KMS-11 (cell line): Measurements from ENCODE around the gene FAM117A.

ENCODE experiments used
- H2AFZ ChIP-seq: fragments of 200-600 bp; sonication (generic); 2 replicates; pipeline ENCODE4 v1.6.1; 2016; ENCODE audit warnings: antibody characterized with exemption, mixed run types, low read depth
- H3K27ac ChIP-seq: fragments of 200-600 bp; sonication (generic); 2 replicates; pipeline ENCODE4 v1.6.1; 2016; ENCODE audit warnings: mild to moderate bottlenecking, mixed run types
- H3K27me3 ChIP-seq: fragments of 200-600 bp; sonication (generic); 2 replicates; pipeline ENCODE4 v1.6.1; 2017; ENCODE audit warnings: mild to moderate bottlenecking, low read depth, mixed run types, moderate library complexity; ENCODE audit not compliant: insufficient read depth
- H3K36me3 ChIP-seq: fragments of 200-600 bp; sonication (generic); 2 replicates; pipeline ENCODE4 v1.6.1; 2017; ENCODE audit warnings: mild to moderate bottlenecking, mixed run types; ENCODE audit not compliant: insufficient read depth
- H3K4me1 ChIP-seq: fragments of 200-600 bp; sonication (generic); 2 replicates; pipeline ENCODE4 v1.6.1; 2016; ENCODE audit warnings: mild to moderate bottlenecking, low read depth, mixed run types; ENCODE audit not compliant: poor library complexity, severe bottlenecking
- H3K4me2 ChIP-seq: fragments of 200-600 bp; sonication (generic); 2 replicates; pipeline ENCODE4 v1.7.0; 2016; ENCODE audit warnings: mild to moderate bottlenecking, mixed run types
- H3K4me3 ChIP-seq: fragments of 200-600 bp; sonication (generic); IDR thresholded peaks from 2 replicates; pipeline ENCODE4 v1.6.1; 2017; ENCODE audit warnings: low read depth, low read length, mixed read lengths; ENCODE audit not compliant: insufficient read depth
- H3K79me2 ChIP-seq: fragments of 200-600 bp; sonication (generic); 2 replicates; pipeline ENCODE4 v1.6.1; 2016; ENCODE audit warnings: low read depth, mixed run types; ENCODE audit not compliant: insufficient read depth
- H3K9ac ChIP-seq: fragments of 200-600 bp; sonication (generic); 2 replicates; pipeline ENCODE4 v1.6.1; 2016; ENCODE audit warnings: mild to moderate bottlenecking, mixed run types
- H4K20me1 ChIP-seq: fragments of 200-600 bp; sonication (generic); 2 replicates; pipeline ENCODE4 v1.6.1; 2016; ENCODE audit warnings: mild to moderate bottlenecking, mixed run types; ENCODE audit not compliant: insufficient read depth
- TF ChIP-seq, protein P1 (sequence below): fragments of 200-600 bp; sonication (generic); conservative IDR thresholded peaks from 2 replicates; pipeline ENCODE4 v1.6.1; 2017; ENCODE audit warnings: low read depth, mild to moderate bottlenecking, antibody characterized with exemption, low read length, moderate library complexity, mixed read lengths

The FAM117A gene

DNA sequence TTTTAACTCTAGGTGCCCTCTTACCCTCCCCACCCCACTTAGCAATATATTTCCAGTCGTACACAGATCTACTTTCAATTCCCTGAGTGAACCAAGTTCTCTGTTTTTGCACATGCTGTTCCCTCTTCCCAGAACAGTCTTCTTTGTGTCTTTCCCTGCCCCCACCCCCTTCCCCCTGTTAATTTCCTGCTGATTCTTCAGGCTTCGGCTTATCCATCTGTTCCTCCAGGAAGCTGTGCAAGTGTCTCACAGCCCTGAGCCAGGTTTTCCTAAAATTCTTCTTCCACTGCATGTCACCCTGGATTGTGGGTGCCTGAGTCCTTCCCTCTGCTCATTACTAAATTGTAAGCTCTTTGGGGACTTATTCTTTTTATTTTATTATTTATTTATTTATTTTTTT lies 73.7 kb downstream of the FAM117A start:
- no peak overlapping the region for H3K4me3 ChIP-seq
- no peak overlapping the region for H3K4me2 ChIP-seq
- H3K27ac ChIP-seq = no peak overlapping the region
- H3K79me2 ChIP-seq = no peaks in the 10 kb centered on the region
- TF ChIP-seq, protein P1, sequence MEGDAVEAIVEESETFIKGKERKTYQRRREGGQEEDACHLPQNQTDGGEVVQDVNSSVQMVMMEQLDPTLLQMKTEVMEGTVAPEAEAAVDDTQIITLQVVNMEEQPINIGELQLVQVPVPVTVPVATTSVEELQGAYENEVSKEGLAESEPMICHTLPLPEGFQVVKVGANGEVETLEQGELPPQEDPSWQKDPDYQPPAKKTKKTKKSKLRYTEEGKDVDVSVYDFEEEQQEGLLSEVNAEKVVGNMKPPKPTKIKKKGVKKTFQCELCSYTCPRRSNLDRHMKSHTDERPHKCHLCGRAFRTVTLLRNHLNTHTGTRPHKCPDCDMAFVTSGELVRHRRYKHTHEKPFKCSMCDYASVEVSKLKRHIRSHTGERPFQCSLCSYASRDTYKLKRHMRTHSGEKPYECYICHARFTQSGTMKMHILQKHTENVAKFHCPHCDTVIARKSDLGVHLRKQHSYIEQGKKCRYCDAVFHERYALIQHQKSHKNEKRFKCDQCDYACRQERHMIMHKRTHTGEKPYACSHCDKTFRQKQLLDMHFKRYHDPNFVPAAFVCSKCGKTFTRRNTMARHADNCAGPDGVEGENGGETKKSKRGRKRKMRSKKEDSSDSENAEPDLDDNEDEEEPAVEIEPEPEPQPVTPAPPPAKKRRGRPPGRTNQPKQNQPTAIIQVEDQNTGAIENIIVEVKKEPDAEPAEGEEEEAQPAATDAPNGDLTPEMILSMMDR = no peak
- peaks cover 9% of the 10 kb centered on the region for H3K4me1 ChIP-seq
- H3K9ac ChIP-seq = no peak overlapping the region
- H4K20me1 ChIP-seq = no peaks in the 10 kb centered on the region
- no peaks in the 10 kb centered on the region; the same call in 1 of the 2 replicates for H3K27me3 ChIP-seq
- H2AFZ ChIP-seq = no peak overlapping the region
- H3K36me3 ChIP-seq = no peaks in the 10 kb centered on the region

GRCh38 chr17:49688848-49689247 lies 75.1 kb downstream of the FAM117A start:
- no peak overlapping the region for H3K27ac ChIP-seq
- H3K4me1 ChIP-seq = peaks cover 8% of the 10 kb centered on the region
- H4K20me1 ChIP-seq = no peaks in the 10 kb centered on the region
- no peaks in the 10 kb centered on the region for H3K79me2 ChIP-seq
- H3K4me2 ChIP-seq = no peak overlapping the region
- H3K4me3 ChIP-seq = no peak overlapping the region
- H3K9ac ChIP-seq = no peak overlapping the region
- no peak overlapping the region for H2AFZ ChIP-seq
- TF ChIP-seq, protein P1 = no peak
- no peaks in the 10 kb centered on the region; the same call in 1 of the 2 replicates for H3K27me3 ChIP-seq
- H3K36me3 ChIP-seq = no peaks in the 10 kb centered on the region

DNA sequence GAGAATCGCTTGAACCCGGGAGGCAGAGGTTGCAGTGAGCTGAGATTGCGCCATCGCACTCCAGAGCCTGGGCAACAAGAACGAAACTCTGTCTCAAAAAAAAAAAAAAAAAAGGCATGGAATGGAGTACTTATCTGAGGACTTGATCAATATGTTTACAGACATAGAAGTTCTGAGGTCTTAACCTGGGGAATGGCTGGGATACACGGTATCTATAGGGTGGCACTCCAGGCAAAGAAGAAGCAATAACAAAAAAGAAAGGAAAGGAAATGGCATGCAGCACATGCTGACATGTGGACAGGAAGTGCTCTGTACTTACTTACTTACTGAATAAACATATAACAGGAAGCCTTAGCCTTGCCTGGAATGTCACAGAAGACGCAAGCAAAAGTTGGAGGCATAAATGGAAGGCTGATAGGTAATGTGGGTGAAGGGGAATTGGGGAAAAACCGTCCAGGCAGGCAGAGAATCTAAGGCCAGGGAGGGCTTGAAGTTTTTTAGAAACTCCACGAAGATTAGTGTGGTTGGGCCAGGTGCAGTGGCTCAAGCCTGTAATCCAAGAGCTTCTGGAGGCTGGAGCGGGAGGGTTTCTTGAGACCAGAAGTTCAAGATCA lies 75.9 kb downstream of the FAM117A start:
- TF ChIP-seq, protein P1 = no peak
- Histone ChIP-seq H3K36me3 (no peaks in the 10 kb centered on the region), H3K27me3 (no peaks in the 10 kb centered on the region; the same call in 1 of the 2 replicates), H4K20me1 (no peaks in the 10 kb centered on the region), H3K27ac (no peak overlapping the region), H3K9ac (no peak overlapping the region), H3K4me2 (no peak overlapping the region), H3K79me2 (no peaks in the 10 kb centered on the region), H3K4me3 (no peak overlapping the region), H3K4me1 (peaks cover 8% of the 10 kb centered on the region), H2AFZ (peak overlapping the region; percentile 15; the same call in 1 of the 2 replicates)

GRCh38 chr17:49681106-49681979 lies 82.6 kb downstream of the FAM117A start:
- Histone ChIP-seq H3K36me3 (no peaks in the 10 kb centered on the region), H3K4me2 (no peak overlapping the region), H3K79me2 (peaks cover 9% of the 10 kb centered on the region; the same call in 1 of the 2 replicates), H3K4me3 (no peak overlapping the region), H3K9ac (no peak overlapping the region), H3K4me1 (peaks cover 5% of the 10 kb centered on the region), H3K27ac (no peak overlapping the region), H2AFZ (no peak overlapping the region), H4K20me1 (no peaks in the 10 kb centered on the region), H3K27me3 (no peaks in the 10 kb centered on the region; the same call in 1 of the 2 replicates)
- TF ChIP-seq, protein P1 = no peak
